ENCODE measurements around the gene MAN2A2.
"Not testable (repeated sequence)": the region's sequence is repeated elsewhere in the genome, so short reads cannot be mapped to it uniquely, and the experiment has no call there.

Gene MAN2A2

GRCh38 chr15:90871716-90872485 is 31.2 kb upstream of the MAN2A2 start:
- DNase-seq, result no peak

GRCh38 chr15:90872486-90873184 is 30.5 kb upstream of the MAN2A2 start:
- no peak for DNase-seq

- no peak for DNase-seq
Measured at GRCh38 chr15:90873488-90873997, 29.6 kb upstream of the MAN2A2 start.

- DNase-seq, result no peak
Measured at GRCh38 chr15:90873998-90874605, 29.0 kb upstream of the MAN2A2 start.

DNA sequence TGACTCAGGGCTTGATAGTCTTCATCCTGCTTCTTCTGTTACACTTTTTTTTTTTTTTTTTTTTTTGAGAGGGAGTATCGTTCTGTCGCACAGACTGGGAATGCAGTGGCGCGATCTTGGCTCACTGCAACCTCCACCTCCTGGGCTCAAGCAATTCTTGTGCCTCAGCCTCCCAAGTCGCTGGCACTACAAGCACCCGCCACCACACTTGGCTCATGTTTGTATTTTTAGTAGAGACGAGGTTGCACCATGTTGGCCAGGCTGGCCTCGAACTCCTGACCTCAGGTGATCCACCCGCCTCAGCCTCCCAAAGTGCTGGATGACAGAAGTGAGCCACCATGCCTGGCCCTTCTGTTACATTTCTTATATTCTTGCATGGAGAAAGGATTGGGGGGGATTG is 28.1 kb upstream of the MAN2A2 start:
- DNase-seq, result not testable (repeated sequence)

GRCh38 chr15:90875549-90875981 is 27.5 kb upstream of the MAN2A2 start:
- no peak for DNase-seq

DNA sequence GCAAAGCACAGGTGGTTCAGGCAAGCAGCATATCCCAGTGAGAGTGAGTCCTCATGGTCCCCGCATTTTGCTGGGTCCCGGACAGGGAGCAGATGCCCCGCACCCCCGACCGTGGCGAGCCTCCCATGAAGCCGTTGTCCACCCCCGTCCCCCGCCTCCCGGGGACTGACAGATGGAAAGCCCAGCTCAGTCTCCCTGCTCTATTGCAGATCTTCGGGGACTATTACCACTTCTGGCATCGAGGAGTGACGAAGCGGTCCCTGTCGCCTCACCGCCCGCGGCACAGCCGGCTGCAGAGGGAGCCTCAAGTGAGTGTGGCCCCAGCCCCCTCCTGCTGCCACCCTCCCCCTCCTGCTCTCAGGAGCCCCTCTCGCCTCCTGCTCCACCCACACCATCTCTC is 27.1 kb upstream of the MAN2A2 start:
- DNase-seq, result no peak

DNA sequence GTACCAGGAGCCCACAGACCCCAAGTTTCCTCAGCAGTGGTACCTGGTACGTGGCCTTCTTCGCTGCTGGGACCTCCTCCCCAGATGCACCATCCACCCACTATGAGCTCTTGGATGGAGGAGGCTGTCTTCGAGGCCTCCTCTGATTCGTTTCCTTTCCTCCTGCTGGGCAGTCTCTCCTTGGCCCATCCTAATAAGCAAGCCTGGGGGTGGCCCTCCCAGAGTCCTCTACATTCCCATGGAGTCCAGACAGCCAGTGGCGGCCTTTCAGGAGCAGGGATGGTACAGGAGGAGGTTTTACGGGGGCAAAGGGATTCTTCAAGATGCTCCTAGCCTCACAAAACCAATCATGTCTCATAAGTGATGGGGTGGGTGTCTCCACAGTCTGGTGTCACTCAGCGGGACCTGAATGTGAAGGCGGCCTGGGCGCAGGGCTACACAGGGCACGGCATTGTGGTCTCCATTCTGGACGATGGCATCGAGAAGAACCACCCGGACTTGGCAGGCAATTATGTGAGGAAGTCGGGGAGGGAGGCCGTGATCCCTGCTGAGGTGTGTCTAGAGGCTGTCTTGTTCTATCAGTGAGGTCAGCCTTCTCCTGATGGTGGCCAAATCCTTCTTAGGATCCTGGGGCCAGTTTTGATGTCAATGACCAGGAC is 26.5 kb upstream of the MAN2A2 start:
- DNase-seq, result no peak

GRCh38 chr15:90877315-90877714 is 25.8 kb upstream of the MAN2A2 start:
- DNase-seq, result no peak

DNA sequence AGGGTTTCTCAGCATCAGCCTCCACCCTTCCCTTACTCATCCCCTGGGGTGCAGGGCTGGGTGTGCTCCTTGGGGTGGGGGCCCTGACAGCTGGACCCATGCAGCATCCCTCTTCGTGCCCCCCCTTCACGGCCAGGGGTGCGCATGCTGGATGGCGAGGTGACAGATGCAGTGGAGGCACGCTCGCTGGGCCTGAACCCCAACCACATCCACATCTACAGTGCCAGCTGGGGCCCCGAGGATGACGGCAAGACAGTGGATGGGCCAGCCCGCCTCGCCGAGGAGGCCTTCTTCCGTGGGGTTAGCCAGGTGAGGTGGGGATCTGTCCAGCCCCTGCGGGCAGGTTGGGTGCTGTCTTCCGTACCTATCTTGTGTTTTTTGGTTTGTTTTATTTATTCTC is 25.1 kb upstream of the MAN2A2 start:
- no peak for DNase-seq

- DNase-seq, result no peak
Measured at GRCh38 chr15:90878660-90879059, 24.4 kb upstream of the MAN2A2 start.

- no peak for DNase-seq
Measured at GRCh38 chr15:90879730-90880366, 23.3 kb upstream of the MAN2A2 start.

GRCh38 chr15:90880381-90881145 is 22.5 kb upstream of the MAN2A2 start:
- no peak for DNase-seq

DNA sequence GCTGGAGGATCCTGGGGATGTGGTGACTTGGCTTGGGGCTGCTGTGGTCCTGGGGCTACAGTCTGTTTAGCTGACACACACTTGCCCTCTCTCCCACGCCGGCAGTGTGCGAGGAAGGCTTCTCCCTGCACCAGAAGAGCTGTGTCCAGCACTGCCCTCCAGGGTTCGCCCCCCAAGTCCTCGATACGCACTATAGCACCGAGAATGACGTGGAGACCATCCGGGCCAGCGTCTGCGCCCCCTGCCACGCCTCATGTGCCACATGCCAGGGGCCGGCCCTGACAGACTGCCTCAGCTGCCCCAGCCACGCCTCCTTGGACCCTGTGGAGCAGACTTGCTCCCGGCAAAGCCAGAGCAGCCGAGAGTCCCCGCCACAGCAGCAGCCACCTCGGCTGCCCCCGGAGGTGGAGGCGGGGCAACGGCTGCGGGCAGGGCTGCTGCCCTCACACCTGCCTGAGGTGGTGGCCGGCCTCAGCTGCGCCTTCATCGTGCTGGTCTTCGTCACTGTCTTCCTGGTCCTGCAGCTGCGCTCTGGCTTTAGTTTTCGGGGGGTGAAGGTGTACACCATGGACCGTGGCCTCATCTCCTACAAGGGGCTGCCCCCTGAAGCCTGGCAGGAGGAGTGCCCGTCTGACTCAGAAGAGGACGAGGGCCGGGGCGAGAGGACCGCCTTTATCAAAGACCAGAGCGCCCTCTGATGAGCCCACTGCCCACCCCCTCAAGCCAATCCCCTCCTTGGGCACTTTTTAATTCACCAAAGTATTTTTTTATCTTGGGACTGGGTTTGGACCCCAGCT is 21.7 kb upstream of the MAN2A2 start:
- DNase-seq, result no peak

- no peak for DNase-seq
Measured at GRCh38 chr15:90881978-90882721, 21.0 kb upstream of the MAN2A2 start.

- DNase-seq, result no peak
Measured at GRCh38 chr15:90882781-90883525, 20.1 kb upstream of the MAN2A2 start.

GRCh38 chr15:90883526-90883975 is 19.6 kb upstream of the MAN2A2 start:
- DNase-seq, result no peak

DNA sequence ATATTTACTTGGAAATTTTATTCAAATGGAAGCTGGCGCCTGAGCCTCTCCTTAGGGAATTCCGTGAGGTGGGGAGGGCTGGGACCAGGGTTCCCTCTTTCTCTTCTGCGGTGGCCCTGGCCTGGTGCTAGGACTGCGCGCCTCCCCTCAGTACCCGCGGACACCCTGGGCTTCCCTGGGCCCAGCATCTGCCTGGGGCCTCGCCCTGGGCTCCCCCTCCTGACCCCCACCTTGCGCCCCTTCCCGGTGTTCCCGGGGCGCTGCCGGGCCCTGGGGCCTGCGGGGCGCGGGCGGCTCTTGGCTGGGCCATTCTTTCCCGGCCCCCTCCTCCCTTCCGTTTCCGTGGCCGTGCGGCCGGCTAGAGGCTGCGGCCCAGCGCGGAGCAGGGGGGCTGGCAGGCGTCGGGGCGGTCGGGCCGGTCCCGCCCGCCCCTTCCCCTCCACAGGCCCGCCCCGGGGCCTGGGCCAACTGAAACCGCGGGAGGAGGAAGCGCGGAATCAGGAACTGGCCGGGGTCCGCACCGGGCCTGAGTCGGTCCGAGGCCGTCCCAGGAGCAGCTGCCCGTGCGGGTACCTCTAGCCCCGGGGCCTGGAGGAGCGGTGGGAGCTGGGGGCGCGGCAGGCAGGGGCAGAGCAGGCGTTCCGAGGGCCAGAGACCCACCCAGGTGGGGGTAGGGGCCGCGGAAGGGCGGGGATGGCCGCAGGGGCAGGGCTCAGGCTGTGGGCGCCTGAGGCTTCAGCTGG is 19.0 kb upstream of the MAN2A2 start, which contains the start of gene FES:
Gene FES (plus strand): TSS at position 529 of the 743 bp plus-strand sequence. CDS start 542 bp downstream, outside the sequence.
- no peak for DNase-seq

Measured in NCI-H1694 treated with DMSO at 0.1 percent for 48 hours (cell line).